ENCODE measurements around the gene SSBP4.

Gene SSBP4

DNA sequence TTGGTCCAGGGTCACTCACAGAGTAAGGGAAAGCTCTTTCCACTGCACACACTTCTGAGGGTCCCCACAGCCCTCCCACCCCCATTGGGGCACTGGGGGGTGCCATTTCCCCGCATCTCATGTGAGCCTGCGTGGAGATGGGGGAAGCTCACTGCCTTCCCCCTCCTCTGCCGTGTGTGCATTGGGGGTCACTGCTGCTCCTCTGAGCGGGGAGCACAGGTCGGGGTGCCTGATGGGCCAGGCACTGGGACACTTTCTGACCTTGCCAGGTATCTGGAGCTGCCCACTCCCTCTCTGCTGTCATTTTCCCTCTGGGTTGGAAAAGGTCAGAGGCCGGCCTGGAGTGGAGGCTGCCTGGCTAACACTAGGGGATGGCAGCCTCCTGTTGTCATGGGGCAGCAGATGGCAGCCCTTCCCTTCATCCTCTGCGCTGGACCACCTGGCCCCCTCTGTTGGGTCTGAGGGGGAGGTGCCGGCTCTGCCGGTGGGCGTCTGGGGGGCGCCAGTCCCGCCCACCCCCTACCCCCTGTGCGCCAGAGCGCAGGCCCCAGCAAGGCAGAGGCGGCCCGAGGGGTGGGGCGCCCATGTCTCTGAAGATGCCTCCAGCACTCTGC lies 9.1 kb downstream of the SSBP4 start:
- peak in 1 of 42 donors; percentile 35 for DNase-seq
- intact Hi-C loops (cut with DNase I) = no loop called here

GRCh38 chr19:18428787-18429674 lies 9.8 kb downstream of the SSBP4 start:
- DNase-seq = peak in 41 of 42 donors; percentile 53 to 90 (median 77)

GRCh38 chr19:18429717-18430416 lies 10.7 kb downstream of the SSBP4 start:
- no peak for DNase-seq
- intact Hi-C loops (cut with DNase I) = no loop called here

More at GRCh38 chr19:18428787-18429674, 9.8 kb downstream of the SSBP4 start:
- intact Hi-C loops (cut with DNase I) = no loop called here

GRCh38 chr19:18430417-18431144 lies 11.4 kb downstream of the SSBP4 start:
- no peak for DNase-seq
- intact Hi-C loops (cut with DNase I) = no loop called here

- DNase-seq = no peak
- intact Hi-C loops (cut with DNase I) = no loop called here
These were observed 12.4 kb downstream of the SSBP4 start for GRCh38 chr19:18431351-18432197.

GRCh38 chr19:18432275-18433014 lies 13.2 kb downstream of the SSBP4 start:
- DNase-seq = no peak
- intact Hi-C loops (cut with DNase I) = no loop called here

DNA sequence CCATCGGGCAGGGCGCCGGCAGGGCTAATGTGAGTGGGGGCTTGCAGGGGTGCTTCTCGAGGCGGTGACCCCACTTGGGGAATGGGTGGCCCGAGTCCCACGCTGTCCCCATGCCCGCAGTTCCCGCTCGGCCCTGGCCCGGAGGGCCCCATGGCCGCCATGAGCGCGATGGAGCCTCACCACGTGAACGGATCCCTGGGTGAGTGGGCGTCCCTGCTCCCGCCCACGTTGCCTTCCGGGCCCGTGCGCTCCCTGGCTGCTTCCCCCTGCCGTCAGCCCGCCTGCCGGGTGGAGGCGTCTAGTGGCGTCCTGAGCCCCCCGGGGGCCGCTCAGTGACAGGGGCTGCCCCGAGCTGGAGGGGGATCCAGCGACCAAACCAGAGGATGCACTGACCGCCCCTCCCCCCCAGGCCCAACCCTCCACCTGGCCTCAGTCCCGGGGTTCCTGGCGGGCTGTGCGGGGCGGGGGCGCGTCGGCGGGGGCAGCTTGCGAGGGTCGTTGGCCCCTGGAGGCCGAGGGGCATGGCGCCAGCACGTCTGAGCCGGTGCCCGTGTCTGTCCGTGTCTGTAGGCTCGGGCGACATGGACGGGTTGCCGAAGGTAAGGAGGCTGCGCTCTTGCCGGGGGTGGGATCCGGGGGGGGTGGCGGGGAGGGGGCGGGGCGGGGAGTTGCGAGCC lies 14.0 kb downstream of the SSBP4 start:
- intact Hi-C loops (cut with DNase I) = no loop called here
- peak in 24 of 42 donors; percentile 35 to 79 (median 62) for DNase-seq

- no peak for DNase-seq
- intact Hi-C loops (cut with DNase I) = no loop called here
These were observed 14.7 kb downstream of the SSBP4 start for GRCh38 chr19:18433735-18434398.

DNA sequence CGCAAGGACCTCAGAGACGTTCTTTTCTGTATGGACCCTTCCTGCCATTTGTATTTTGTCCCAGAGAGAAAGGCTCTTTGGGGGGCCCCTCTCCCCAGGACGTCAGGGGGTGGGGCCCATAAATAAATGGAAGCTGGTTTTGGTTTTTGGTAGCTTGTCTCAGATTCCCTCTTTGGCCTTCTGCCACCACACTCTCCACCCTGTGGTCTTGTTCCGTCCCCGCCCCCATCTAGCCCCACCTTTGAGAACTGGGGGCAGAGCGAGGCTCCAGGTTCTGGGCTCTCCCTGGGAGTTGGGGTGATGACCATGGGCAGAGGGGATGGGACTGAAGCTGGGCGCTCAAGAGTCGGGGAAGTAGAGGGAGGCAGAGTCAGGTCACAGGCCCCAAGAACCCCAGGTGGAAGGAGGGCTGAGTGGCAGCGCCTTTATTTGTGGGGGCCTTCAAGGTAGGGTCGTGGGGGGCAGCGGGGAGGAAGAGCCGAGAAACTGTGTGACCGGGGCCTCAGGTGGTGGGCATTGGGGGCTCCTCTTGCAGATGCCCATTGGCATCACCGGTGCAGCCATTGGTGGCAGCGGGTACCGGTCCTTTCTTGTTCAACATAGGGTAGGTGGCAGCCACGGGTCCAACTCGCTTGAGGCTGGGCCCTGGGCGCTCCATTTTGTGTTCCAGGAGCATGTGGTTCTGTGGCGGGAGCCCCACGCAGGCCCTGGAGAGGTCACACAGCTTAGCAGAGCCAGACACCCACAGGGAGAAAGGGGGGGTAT lies 15.4 kb downstream of the SSBP4 start:
- intact Hi-C loops (cut with DNase I) = no loop called here

GRCh38 chr19:18435178-18435841 lies 16.1 kb downstream of the SSBP4 start:
- DNase-seq = no peak
- intact Hi-C loops (cut with DNase I) = no loop called here

More for the DNA sequence above, 15.4 kb downstream of the SSBP4 start:
- DNase-seq = peak in 1 of 42 donors; percentile 9

- intact Hi-C loops (cut with DNase I) = no loop called here
- no peak for DNase-seq
These were observed 16.9 kb downstream of the SSBP4 start for GRCh38 chr19:18435842-18436670.

- peak in 18 of 42 donors; percentile 26 to 72 (median 59) for DNase-seq
- intact Hi-C loops (cut with DNase I) = no loop called here
These were observed 17.7 kb downstream of the SSBP4 start for GRCh38 chr19:18436671-18437490.

Data from head of caudate nucleus (tissue), 42 donors.